Right lobe of liver (tissue), 4 donors: ENCODE results near the gene CLCN7.

Experiments used
- CTCF ChIP-seq, 4 donors: fragments of 200-600 bp in 3 of 4; fragments of 450-650 bp in 1 of 4; IDR thresholded peaks; one replicate each; pipeline versions ENCODE4 v1.5.1 to v1.8.0; 2016 to 2022; ENCODE audit warnings: antibody characterized with exemption in 4 of 4, mild to moderate bottlenecking in 2 of 4
- POLR2A ChIP-seq: fragments of 450-650 bp; IDR thresholded peaks from one replicate; pipeline ENCODE4 v1.6.1; 2017; ENCODE audit warnings: antibody characterized with exemption, mild to moderate bottlenecking
- donor health status: DM: no; HTN: no; CAD: no.
- donor health status: DM: no; HTN: no; CAD: no.
- donor health status: DM: no; HTN: yes; CAD: no.

- TF ChIP-seq POLR2A (no peak), CTCF (IDR thresholded peaks at IDR 0.05) (no peak)
These were observed 33.8 kb upstream of the CLCN7 start for GRCh38 chr16:1508494-1509187.
